ENCODE data around the gene NOC2L. TPM values are rescaled to one million over a fixed set of nuclear protein-coding genes. Genes with fewer than 3 reads are reported as not detected.

Gene NOC2L
- total and polyA plus RNA-seq, 9 of the 15 experiments (the other 6 are each of a cell fraction or from before 2014, with no cell fraction given): 4.0 to 410 (median 200) TPM

GRCh38 chr1:969260-969855, 10.3 kb upstream of the NOC2L start:
- BruUV-seq (replicated peaks): no TSS peak
- no peak for FAIRE-seq
- peaks cover 0 to 23% of the 10 kb centered on the region in 2 experiments; a peak in 2 of 5 replicates for H3K27me3 ChIP-seq (ENCODE audit: control insufficient read depth in 2 of 2, insufficient read depth in 2 of 2, low read length in 2 of 2)
- no peak for TF ChIP-seq ZBTB40 (IDR thresholded peaks at IDR 0.05)
- no peak for TF ChIP-seq ZBTB40 (CRISPR knock-in tag; IDR thresholded peaks at IDR 0.05)
- TF ChIP-seq ZFP91 (CRISPR knock-in tag; IDR thresholded peaks at IDR 0.05): 0 out of 2 replicates have a peak, but pooled peaks have one; percentile 19
- no peak for TF ChIP-seq FOXK1 (CRISPR knock-in tag; IDR thresholded peaks at IDR 0.05; ENCODE audit: borderline replicate concordance)
- TF ChIP-seq CBFA2T3 (IDR thresholded peaks at IDR 0.05): peak; percentile 19; the same call in 1 of the 2 replicates
- TF ChIP-seq E4F1 (CRISPR knock-in tag; IDR thresholded peaks at IDR 0.05; ENCODE audit: borderline replicate concordance): no peak
- TF ChIP-seq TCFL5 (CRISPR knock-in tag; conservative IDR thresholded peaks at IDR 0.05): no peak
- no peak for TF ChIP-seq GTF2A2 (tag; IDR thresholded peaks at IDR 0.05)
- TF ChIP-seq FOS (IDR thresholded peaks at IDR 0.05; ENCODE audit: extremely low read depth, insufficient read length): no peak

More at GRCh38 chr1:969260-969855, 10.3 kb upstream of the NOC2L start:
- Histone ChIP-seq H3K9me3 (replicated peaks; ENCODE audit: control insufficient read depth, insufficient read depth, low read depth, low read length) (peaks cover 6% of the 10 kb centered on the region), H3K4me3 (no peak overlapping the region), H3K36me3 (ENCODE audit: control insufficient read depth, insufficient read depth, low read length) (peaks cover 12% of the 10 kb centered on the region; the same call in 1 of the 3 replicates), H3K79me2 (ENCODE audit: control insufficient read depth, insufficient read depth, low read length) (no peaks in the 10 kb centered on the region), H3K27ac (ENCODE audit: extremely low read depth, low read depth, low read length) (no peak overlapping the region; the same call in 2 of the 3 replicates), H4K20me1 (replicated peaks; ENCODE audit: control insufficient read depth, insufficient read depth, low read length) (no peaks in the 10 kb centered on the region), H3K9me1 (ENCODE audit: control insufficient read depth, insufficient read depth, low read length) (no peaks in the 10 kb centered on the region), H3K4me2 (ENCODE audit: insufficient read depth, low read length) (no peak overlapping the region; the same call in 1 of the 2 replicates), H2AFZ (ENCODE audit: low read depth, low read length) (no peak overlapping the region), H3K4me1 (replicated peaks in 1 of 2; ENCODE audit: control insufficient read depth in 2 of 2, insufficient read depth in 2 of 2, low read length in 2 of 2) (peaks cover 14 to 74% of the 10 kb centered on the region in 2 experiments; a peak in 4 of 5 replicates), H3K9ac (ENCODE audit: insufficient read depth in 1 of 2, low read depth in 2 of 2, low read length in 2 of 2) (no peak overlapping the region)
- DNase-seq (ENCODE audit: extremely low read depth in 1 of 4, low spot score in 3 of 4): no peak
- POLR2A ChIA-PET: interaction anchor here (1.1 kb wide), 1 partner anchor 28 kb away, joined by 4 read pairs; no protein-coding TSS in a partner anchor
- intact Hi-C loops (cut with micrococcal nuclease): no loop called here
- no peak for ATAC-seq
- CTCF ChIA-PET (ENCODE audit: low intra/inter-chr PET ratio): no interaction called here
- in situ Hi-C loops (cut with MboI): no loop called here
- 30% methylated on average over 15 of the region's 15 CpGs for WGBS (ENCODE audit: insufficient coverage, low coverage, missing lambda C conversion rate)
